Tibial nerve (tissue), 4 donors: Measurements from ENCODE around the gene BPTF. TPM values are rescaled to one million over a fixed set of nuclear protein-coding genes. Genes with fewer than 3 reads are reported as not detected.

ENCODE experiments used
- DNase-seq, 2 donors: peaks; one replicate each; pipeline ENCODE4 v3.0.0-alpha.2; 2019; ENCODE audit warnings: low spot score in 2 of 2
- H3K27ac ChIP-seq, 4 donors: fragments of 200-600 bp; sonication (generic) in 3 of 4; one replicate each; pipeline ENCODE4 v1.5.1; 2017 to 2019; ENCODE audit warnings: mild to moderate bottlenecking in 1 of 4
- H3K27me3 ChIP-seq, 2 donors: fragments of 200-600 bp; sonication (generic) in 1 of 2; one replicate each; pipeline versions ENCODE4 v1.5.1 to v1.6.0; 2017 to 2019
- H3K36me3 ChIP-seq, 3 donors: fragments of 200-600 bp; sonication (generic); one replicate each; pipeline ENCODE4 v1.5.1; 2018 to 2019
- H3K4me1 ChIP-seq, 4 donors: fragments of 200-600 bp; sonication (generic) in 3 of 4; one replicate each; pipeline ENCODE4 v1.5.1; 2017 to 2019
- H3K4me3 ChIP-seq, 4 donors: fragments of 200-600 bp; sonication (generic) in 3 of 4; one replicate each; pipeline ENCODE4 v1.5.1; 2017 to 2019; ENCODE audit warnings: mild to moderate bottlenecking in 1 of 4, moderate library complexity in 1 of 4
- H3K9me3 ChIP-seq, 4 donors: fragments of 200-600 bp; sonication (generic) in 3 of 4; one replicate each; pipeline ENCODE4 v1.5.1; 2017 to 2019
- EP300 ChIP-seq, 2 donors: sonication (generic); formaldehyde crosslinking; IDR thresholded peaks; one replicate each; pipeline ENCODE4 v1.6.1; 2017; ENCODE audit warnings: antibody characterized with exemption in 2 of 2, mild to moderate bottlenecking in 1 of 2
- POLR2A ChIP-seq, 2 donors: fragments of 450-650 bp; IDR thresholded peaks; one replicate each; pipeline ENCODE4 v1.6.1; 2017; ENCODE audit warnings: antibody characterized with exemption in 2 of 2, mild to moderate bottlenecking in 2 of 2, moderate library complexity in 2 of 2
- WGBS, 2 donors: methylation state at CpG; one replicate each; pipeline ENCODE4 v1.1.5; 2018; 5-methylcytosine and 5-hydroxymethylcytosine counted together
- total RNA-seq, 4 donors: library from RNA; depleted of rRNA; stranded (reverse); fragments of >200 nt; gene quantifications; one replicate each; pipeline ENCODE4 v1.1.0, GENCODE V29; 2016
- TF ChIP-seq, protein P1 (sequence below), 5 experiments: fragments of 200-600 bp in 3 of 5; fragments of 450-650 bp in 2 of 5; sonication (generic) in 3 of 5; IDR thresholded peaks; one replicate each; pipeline ENCODE4 v1.5.1; 2016 to 2019; ENCODE audit warnings: antibody characterized with exemption in 5 of 5, mild to moderate bottlenecking in 3 of 5, moderate library complexity in 2 of 5

The BPTF gene
- total RNA-seq, 4 donors from 2014 or later: 72.8 to 124 (median 113) TPM

DNA sequence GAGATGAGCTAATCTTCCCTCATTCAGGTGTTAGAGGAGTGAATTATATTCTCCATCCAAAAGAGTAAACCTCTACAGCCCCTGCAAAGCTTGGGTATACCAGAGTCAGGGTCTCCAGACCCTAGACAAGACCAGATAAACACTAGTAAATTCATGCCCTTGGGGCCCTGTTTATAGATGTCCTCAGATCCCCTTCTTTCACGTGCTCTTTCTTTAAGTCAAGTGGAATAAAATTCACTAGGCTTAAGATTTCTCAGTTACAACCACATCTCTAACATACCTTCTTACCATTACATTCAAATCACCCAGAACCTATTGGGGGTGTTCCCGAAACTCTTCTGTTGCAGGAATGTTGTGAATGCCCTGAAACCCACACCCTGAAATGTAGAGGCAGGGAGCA is 173.2 kb downstream of the BPTF start:
- Histone ChIP-seq H3K4me1 (peaks cover 0 to 24% (median 8%) of the 10 kb centered on the region in 4 donors), H3K27ac (no peak overlapping the region), H3K4me3 (no peak overlapping the region), H3K36me3 (no peaks in the 10 kb centered on the region), H3K9me3 (no peaks in the 10 kb centered on the region), H3K27me3 (no peaks in the 10 kb centered on the region)
- WGBS, 2 donors: 80% methylated on average over 2 of the region's 2 CpGs
- TF ChIP-seq, protein P1, sequence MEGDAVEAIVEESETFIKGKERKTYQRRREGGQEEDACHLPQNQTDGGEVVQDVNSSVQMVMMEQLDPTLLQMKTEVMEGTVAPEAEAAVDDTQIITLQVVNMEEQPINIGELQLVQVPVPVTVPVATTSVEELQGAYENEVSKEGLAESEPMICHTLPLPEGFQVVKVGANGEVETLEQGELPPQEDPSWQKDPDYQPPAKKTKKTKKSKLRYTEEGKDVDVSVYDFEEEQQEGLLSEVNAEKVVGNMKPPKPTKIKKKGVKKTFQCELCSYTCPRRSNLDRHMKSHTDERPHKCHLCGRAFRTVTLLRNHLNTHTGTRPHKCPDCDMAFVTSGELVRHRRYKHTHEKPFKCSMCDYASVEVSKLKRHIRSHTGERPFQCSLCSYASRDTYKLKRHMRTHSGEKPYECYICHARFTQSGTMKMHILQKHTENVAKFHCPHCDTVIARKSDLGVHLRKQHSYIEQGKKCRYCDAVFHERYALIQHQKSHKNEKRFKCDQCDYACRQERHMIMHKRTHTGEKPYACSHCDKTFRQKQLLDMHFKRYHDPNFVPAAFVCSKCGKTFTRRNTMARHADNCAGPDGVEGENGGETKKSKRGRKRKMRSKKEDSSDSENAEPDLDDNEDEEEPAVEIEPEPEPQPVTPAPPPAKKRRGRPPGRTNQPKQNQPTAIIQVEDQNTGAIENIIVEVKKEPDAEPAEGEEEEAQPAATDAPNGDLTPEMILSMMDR (IDR thresholded peaks at IDR 0.05): no peak
- no peak for TF ChIP-seq POLR2A (IDR thresholded peaks at IDR 0.05)
- TF ChIP-seq EP300 (IDR thresholded peaks at IDR 0.05): no peak
- DNase-seq: no peak

DNA sequence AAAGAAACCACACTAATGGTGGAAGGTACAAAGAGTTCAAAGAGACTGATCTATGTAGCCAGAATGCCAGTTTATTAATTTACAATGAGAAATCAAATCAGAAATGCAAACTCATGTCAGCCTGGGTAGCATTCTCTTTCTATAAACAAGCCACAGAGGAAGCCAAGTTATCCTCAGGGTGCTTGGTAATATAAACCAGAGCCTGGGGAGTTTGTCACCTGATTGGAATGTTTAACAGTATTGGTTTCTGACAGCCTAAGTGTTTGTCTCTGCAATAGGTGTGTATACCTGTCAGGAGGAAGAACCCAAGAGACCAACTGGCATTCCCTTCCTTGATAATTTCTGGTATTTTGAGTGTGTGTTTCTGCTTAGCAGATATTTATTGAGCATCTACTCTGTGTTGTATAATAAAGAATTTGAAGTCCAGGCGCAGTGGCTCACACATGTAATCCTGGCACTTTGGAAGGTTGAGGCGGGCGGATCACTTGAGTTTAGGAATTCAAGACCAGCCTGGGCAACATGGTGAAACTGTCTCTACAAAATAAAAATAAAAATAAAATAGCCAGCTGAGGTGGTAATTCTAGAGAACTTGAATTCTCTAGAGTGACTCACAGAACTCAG is 174.1 kb downstream of the BPTF start:
- WGBS, 2 donors: 92 to 96% methylated on average over 3 of the region's 3 CpGs

DNA sequence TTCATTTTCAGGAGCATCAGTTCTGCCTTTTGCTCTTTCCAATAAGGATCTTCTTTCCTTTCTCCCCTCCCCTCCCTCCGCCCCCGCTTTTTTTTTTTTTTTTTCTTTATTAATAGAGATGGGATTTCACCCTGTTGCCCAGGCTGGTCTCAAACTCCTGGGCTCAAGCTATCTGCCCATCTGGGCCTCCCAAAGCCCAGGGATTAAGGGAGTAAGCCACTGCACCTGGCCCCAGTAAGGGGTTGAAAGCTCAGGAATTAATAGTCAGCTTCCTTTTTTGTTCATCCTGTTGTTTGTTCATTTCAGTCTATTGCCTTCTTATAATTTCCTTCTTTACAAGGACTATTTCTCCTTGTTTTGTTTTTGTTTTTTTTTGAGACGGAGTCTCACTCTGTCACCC is 178.9 kb downstream of the BPTF start:
- no peaks in the 10 kb centered on the region for H3K9me3 ChIP-seq
- no peak overlapping the region for H3K4me3 ChIP-seq
- TF ChIP-seq POLR2A (IDR thresholded peaks at IDR 0.05): no peak
- TF ChIP-seq, protein P1 (IDR thresholded peaks at IDR 0.05): no peak
- TF ChIP-seq EP300 (IDR thresholded peaks at IDR 0.05): no peak
- no peak overlapping the region for H3K27ac ChIP-seq
- H3K27me3 ChIP-seq: no peaks in the 10 kb centered on the region
- H3K36me3 ChIP-seq: no peaks in the 10 kb centered on the region
- no peak for DNase-seq
- no peaks in the 10 kb centered on the region for H3K4me1 ChIP-seq
- 95 to 96% methylated on average over 3 of the region's 3 CpGs for WGBS, 2 donors

More for the DNA sequence above, 174.1 kb downstream of the BPTF start:
- H3K27ac ChIP-seq: no peak overlapping the region
- H3K9me3 ChIP-seq: no peaks in the 10 kb centered on the region
- no peaks in the 10 kb centered on the region for H3K27me3 ChIP-seq
- no peak for DNase-seq
- no peak overlapping the region for H3K4me3 ChIP-seq
- TF ChIP-seq EP300 (IDR thresholded peaks at IDR 0.05) (no peak), POLR2A (IDR thresholded peaks at IDR 0.05) (no peak)
- TF ChIP-seq, protein P1 (IDR thresholded peaks at IDR 0.05): no peak
- no peaks in the 10 kb centered on the region for H3K36me3 ChIP-seq
- peaks cover 0 to 19% (median 7%) of the 10 kb centered on the region in 4 donors for H3K4me1 ChIP-seq

DNA sequence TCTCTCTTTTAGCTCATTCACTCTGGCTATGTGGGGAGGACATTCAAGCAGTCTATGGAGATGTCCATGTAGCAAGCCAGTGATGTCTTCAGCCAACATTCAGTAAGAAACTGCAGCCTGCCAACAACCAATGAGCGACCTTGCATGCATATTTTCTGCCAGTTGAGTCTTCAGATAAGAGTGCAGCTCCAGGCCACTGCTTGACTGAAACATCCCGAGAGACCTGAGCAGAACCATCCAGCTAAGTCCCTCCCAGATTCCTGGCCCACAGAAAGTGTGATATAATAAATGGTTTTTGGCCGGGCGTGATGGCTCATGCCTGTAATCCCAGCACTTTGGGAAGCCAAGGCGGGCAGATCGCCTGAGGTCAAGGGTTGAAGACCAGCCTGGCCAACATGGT is 181.5 kb downstream of the BPTF start:
- Histone ChIP-seq H3K36me3 (no peaks in the 10 kb centered on the region), H3K27ac (no peak overlapping the region), H3K27me3 (no peaks in the 10 kb centered on the region), H3K4me1 (no peaks in the 10 kb centered on the region), H3K4me3 (no peak overlapping the region), H3K9me3 (no peaks in the 10 kb centered on the region)
- 73 to 86% methylated on average over 5 to 6 of the region's 6 CpGs for WGBS, 2 donors
- no peak for TF ChIP-seq EP300 (IDR thresholded peaks at IDR 0.05)
- TF ChIP-seq, protein P1 (IDR thresholded peaks at IDR 0.05): no peak
- no peak for TF ChIP-seq POLR2A (IDR thresholded peaks at IDR 0.05)
- no peak for DNase-seq

DNA sequence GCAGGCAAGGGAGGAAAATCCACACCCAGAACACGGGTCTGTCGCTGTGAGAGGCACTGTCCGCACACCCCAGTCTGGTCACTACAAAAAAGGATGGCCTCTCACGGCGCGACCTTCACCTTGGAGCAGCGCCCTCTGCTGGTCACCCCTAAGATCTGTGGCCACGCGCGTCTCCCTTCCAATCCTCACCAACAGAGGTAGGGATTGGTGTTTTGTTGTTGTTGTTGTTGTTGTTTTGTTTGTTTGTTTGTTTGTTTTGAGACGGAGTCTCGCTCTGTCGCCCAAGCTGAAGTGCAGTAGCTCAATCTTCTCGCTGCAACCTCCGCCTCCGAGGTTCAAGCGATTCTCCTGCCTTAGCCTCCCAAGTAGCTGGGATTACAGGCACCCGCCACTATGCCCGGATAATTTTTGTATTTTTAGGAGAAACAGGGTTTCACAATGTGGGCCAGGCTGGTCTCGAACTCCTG is 185.9 kb downstream of the BPTF start:
- TF ChIP-seq, protein P1 (IDR thresholded peaks at IDR 0.05): peak; percentile 31 to 70 (median 52)
- TF ChIP-seq EP300 (IDR thresholded peaks at IDR 0.05) (no peak), POLR2A (IDR thresholded peaks at IDR 0.05) (no peak)
- no peaks in the 10 kb centered on the region for H3K27me3 ChIP-seq
- H3K4me1 ChIP-seq: no peaks in the 10 kb centered on the region
- H3K36me3 ChIP-seq: no peaks in the 10 kb centered on the region
- H3K9me3 ChIP-seq: no peaks in the 10 kb centered on the region
- no peak overlapping the region for H3K27ac ChIP-seq
- H3K4me3 ChIP-seq: no peak overlapping the region
- DNase-seq: peak in 1 of 2 donors; percentile 22
- WGBS, 2 donors: 46 to 52% methylated on average over 20 of the region's 20 CpGs
